ENCODE data around the gene SMURF1.
"Not testable (repeated sequence)": the region's sequence is repeated elsewhere in the genome, so short reads cannot be mapped to it uniquely, and the experiment has no call there.

Gene SMURF1

GRCh38 chr7:99102809-99103690 lies 40.9 kb downstream of the SMURF1 start:
- H3K27me3 ChIP-seq (ENCODE audit: control insufficient read depth in 3 of 3, insufficient read depth in 3 of 3, low read depth in 1 of 3, low read length in 3 of 3), result no peaks in the 10 kb centered on the region
- no peak overlapping the region for H3K4ac ChIP-seq (ENCODE audit: low read length)
- no peak overlapping the region for H2BK15ac ChIP-seq (ENCODE audit: low read length)
- no peak overlapping the region for H2AFZ ChIP-seq (ENCODE audit: low read length)
- no peak overlapping the region for H2BK12ac ChIP-seq (ENCODE audit: low read length)
- H3K79me1 ChIP-seq (ENCODE audit: low read depth, low read length), result peaks cover 5% of the 10 kb centered on the region
- peaks cover 0 to 16% of the 10 kb centered on the region in 2 donors for H3K9me3 ChIP-seq (replicated peaks in 1 of 2; ENCODE audit: control insufficient read depth in 2 of 2, insufficient read depth in 1 of 2, low read depth in 1 of 2, low read length in 2 of 2)
- H3K18ac ChIP-seq (ENCODE audit: low read length), result no peak overlapping the region
- H2AK5ac ChIP-seq (ENCODE audit: low read depth, low read length), result no peak overlapping the region
- no peak overlapping the region for H3K4me2 ChIP-seq (ENCODE audit: insufficient read depth, low read length, poor library complexity, severe bottlenecking)
- WGBS, 2 donors (ENCODE audit: extremely low coverage in 2 of 2, insufficient read length in 2 of 2, insufficient replicate concordance in 1 of 2), result no CpG with 5 or more reads among the region's 11 CpGs
- peaks cover 9 to 12% of the 10 kb centered on the region in 2 donors for H3K4me1 ChIP-seq (ENCODE audit: control insufficient read depth in 2 of 2, insufficient read depth in 1 of 2, low read depth in 1 of 2, low read length in 2 of 2)
- H2BK120ac ChIP-seq (ENCODE audit: low read depth, low read length), result no peak overlapping the region
- no peak overlapping the region for H3K27ac ChIP-seq (replicated peaks; ENCODE audit: low read length)
- H3K9ac ChIP-seq (ENCODE audit: low read depth, low read length, poor library complexity), result no peak overlapping the region
- no peak overlapping the region for H2BK5ac ChIP-seq (ENCODE audit: low read length)
- no peak overlapping the region for H4K91ac ChIP-seq (ENCODE audit: low read depth, low read length, poor library complexity)
- H3K14ac ChIP-seq (ENCODE audit: low read length), result no peak overlapping the region
- H3K23ac ChIP-seq (ENCODE audit: low read depth, low read length, poor library complexity), result no peak overlapping the region
- DNase-seq (ENCODE audit: low spot score), result no peak
- H3K36me3 ChIP-seq (replicated peaks in 1 of 2; ENCODE audit: control insufficient read depth in 2 of 2, insufficient read depth in 2 of 2, low read length in 2 of 2), result no peaks in the 10 kb centered on the region
- H4K8ac ChIP-seq (ENCODE audit: low read depth, low read length), result no peak overlapping the region
- H3K4me3 ChIP-seq (ENCODE audit: low read length in 2 of 2), result no peak overlapping the region

- no peak overlapping the region for H4K91ac ChIP-seq (ENCODE audit: low read depth, low read length, poor library complexity)
- no peak for DNase-seq (ENCODE audit: low spot score)
- no peak overlapping the region for H2BK5ac ChIP-seq (ENCODE audit: low read length)
- H3K23ac ChIP-seq (ENCODE audit: low read depth, low read length, poor library complexity), result no peak overlapping the region
- no peak overlapping the region for H4K8ac ChIP-seq (ENCODE audit: low read depth, low read length)
- peaks cover 5 to 7% of the 10 kb centered on the region in 2 donors for H3K4me1 ChIP-seq (ENCODE audit: control insufficient read depth in 2 of 2, insufficient read depth in 1 of 2, low read depth in 1 of 2, low read length in 2 of 2)
- H3K9me3 ChIP-seq (replicated peaks in 1 of 2; ENCODE audit: control insufficient read depth in 2 of 2, insufficient read depth in 1 of 2, low read depth in 1 of 2, low read length in 2 of 2), result peaks cover 0 to 23% of the 10 kb centered on the region in 2 donors
- no peak overlapping the region for H3K4ac ChIP-seq (ENCODE audit: low read length)
- no peak overlapping the region for H3K27ac ChIP-seq (replicated peaks; ENCODE audit: low read length)
- no peak overlapping the region for H2AFZ ChIP-seq (ENCODE audit: low read length)
- no peak overlapping the region for H3K18ac ChIP-seq (ENCODE audit: low read length)
- WGBS, 2 donors (ENCODE audit: extremely low coverage in 2 of 2, insufficient read length in 2 of 2, insufficient replicate concordance in 1 of 2), result no CpG with 5 or more reads among the region's 1 CpG
- H3K36me3 ChIP-seq (replicated peaks in 1 of 2; ENCODE audit: control insufficient read depth in 2 of 2, insufficient read depth in 2 of 2, low read length in 2 of 2), result no peaks in the 10 kb centered on the region
- H2AK5ac ChIP-seq (ENCODE audit: low read depth, low read length), result no peak overlapping the region
- H3K79me1 ChIP-seq (ENCODE audit: low read depth, low read length), result peaks cover 5% of the 10 kb centered on the region
- H2BK12ac ChIP-seq (ENCODE audit: low read length), result no peak overlapping the region
- no peaks in the 10 kb centered on the region for H3K27me3 ChIP-seq (ENCODE audit: control insufficient read depth in 3 of 3, insufficient read depth in 3 of 3, low read depth in 1 of 3, low read length in 3 of 3)
- no peak overlapping the region for H2BK120ac ChIP-seq (ENCODE audit: low read depth, low read length)
- H3K14ac ChIP-seq (ENCODE audit: low read length), result no peak overlapping the region
- H3K9ac ChIP-seq (ENCODE audit: low read depth, low read length, poor library complexity), result no peak overlapping the region
- H2BK15ac ChIP-seq (ENCODE audit: low read length), result no peak overlapping the region
- no peak overlapping the region for H3K4me2 ChIP-seq (ENCODE audit: insufficient read depth, low read length, poor library complexity, severe bottlenecking)
- H3K4me3 ChIP-seq (ENCODE audit: low read length in 2 of 2), result no peak overlapping the region
Observed at GRCh38 chr7:99102361-99102760, 41.5 kb downstream of the SMURF1 start.

DNA sequence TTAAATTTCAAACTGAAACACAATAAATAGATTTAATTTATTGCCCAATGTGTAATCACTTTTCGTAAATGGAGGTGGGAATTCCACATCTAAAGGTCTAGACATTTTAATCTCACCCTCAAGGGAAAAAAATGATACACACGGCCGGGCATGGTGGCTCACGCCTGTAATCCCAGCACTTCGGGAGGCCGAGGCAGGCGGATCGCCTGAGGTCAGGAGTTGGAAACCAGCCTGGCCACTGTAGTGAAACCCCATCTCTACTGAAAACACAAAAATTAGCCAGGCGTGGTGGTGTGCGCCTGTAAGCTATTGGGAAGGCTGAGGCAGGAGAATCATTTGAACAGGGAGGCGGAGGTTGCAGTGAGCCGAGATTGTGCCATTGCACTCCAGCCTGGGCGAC lies 42.4 kb downstream of the SMURF1 start:
- not testable (repeated sequence) for H2BK5ac ChIP-seq (ENCODE audit: low read length); H3K14ac ChIP-seq (ENCODE audit: low read length); H3K4me1 ChIP-seq (ENCODE audit: control insufficient read depth in 2 of 2, insufficient read depth in 1 of 2, low read depth in 1 of 2, low read length in 2 of 2); H3K4me2 ChIP-seq (ENCODE audit: insufficient read depth, low read length, poor library complexity, severe bottlenecking); H3K4ac ChIP-seq (ENCODE audit: low read length); H3K27ac ChIP-seq (replicated peaks; ENCODE audit: low read length); H4K91ac ChIP-seq (ENCODE audit: low read depth, low read length, poor library complexity); H2BK15ac ChIP-seq (ENCODE audit: low read length); H3K36me3 ChIP-seq (replicated peaks in 1 of 2; ENCODE audit: control insufficient read depth in 2 of 2, insufficient read depth in 2 of 2, low read length in 2 of 2); H3K79me1 ChIP-seq (ENCODE audit: low read depth, low read length); H3K9ac ChIP-seq (ENCODE audit: low read depth, low read length, poor library complexity); H2AFZ ChIP-seq (ENCODE audit: low read length); H3K23ac ChIP-seq (ENCODE audit: low read depth, low read length, poor library complexity); H2AK5ac ChIP-seq (ENCODE audit: low read depth, low read length); DNase-seq (ENCODE audit: low spot score); H3K27me3 ChIP-seq (ENCODE audit: control insufficient read depth in 3 of 3, insufficient read depth in 3 of 3, low read depth in 1 of 3, low read length in 3 of 3); H4K8ac ChIP-seq (ENCODE audit: low read depth, low read length); H3K18ac ChIP-seq (ENCODE audit: low read length); H2BK12ac ChIP-seq (ENCODE audit: low read length); H3K4me3 ChIP-seq (ENCODE audit: low read length in 2 of 2); H2BK120ac ChIP-seq (ENCODE audit: low read depth, low read length)
- H3K9me3 ChIP-seq (replicated peaks in 1 of 2; ENCODE audit: control insufficient read depth in 2 of 2, insufficient read depth in 1 of 2, low read depth in 1 of 2, low read length in 2 of 2), result peaks cover 0 to 27% of the 10 kb centered on the region in 2 donors
- no CpG with 5 or more reads among the region's 13 CpGs for WGBS, 2 donors (ENCODE audit: extremely low coverage in 2 of 2, insufficient read length in 2 of 2, insufficient replicate concordance in 1 of 2)

GRCh38 chr7:99099499-99100077 lies 44.3 kb downstream of the SMURF1 start:
- Histone ChIP-seq H3K27ac (replicated peaks; ENCODE audit: low read length) (no peak overlapping the region), H4K91ac (ENCODE audit: low read depth, low read length, poor library complexity) (no peak overlapping the region)
- DNase-seq (ENCODE audit: low spot score), result no peak

More at GRCh38 chr7:99099499-99100077, 44.3 kb downstream of the SMURF1 start:
- Histone ChIP-seq H3K9ac (ENCODE audit: low read depth, low read length, poor library complexity) (no peak overlapping the region), H3K9me3 (replicated peaks in 1 of 2; ENCODE audit: control insufficient read depth in 2 of 2, insufficient read depth in 1 of 2, low read depth in 1 of 2, low read length in 2 of 2) (peaks cover 0 to 27% of the 10 kb centered on the region in 2 donors), H3K36me3 (replicated peaks in 1 of 2; ENCODE audit: control insufficient read depth in 2 of 2, insufficient read depth in 2 of 2, low read length in 2 of 2) (no peaks in the 10 kb centered on the region), H3K14ac (ENCODE audit: low read length) (no peak overlapping the region), H3K79me1 (ENCODE audit: low read depth, low read length) (peaks cover 5% of the 10 kb centered on the region), H2BK5ac (ENCODE audit: low read length) (no peak overlapping the region), H3K4me3 (ENCODE audit: low read length in 2 of 2) (no peak overlapping the region), H2AFZ (ENCODE audit: low read length) (no peak overlapping the region), H2BK12ac (ENCODE audit: low read length) (no peak overlapping the region), H3K4me1 (ENCODE audit: control insufficient read depth in 2 of 2, insufficient read depth in 1 of 2, low read depth in 1 of 2, low read length in 2 of 2) (peaks cover 0 to 5% of the 10 kb centered on the region in 2 donors), H2BK15ac (ENCODE audit: low read length) (no peak overlapping the region), H3K4me2 (ENCODE audit: insufficient read depth, low read length, poor library complexity, severe bottlenecking) (no peak overlapping the region), H3K27me3 (ENCODE audit: control insufficient read depth in 3 of 3, insufficient read depth in 3 of 3, low read depth in 1 of 3, low read length in 3 of 3) (no peaks in the 10 kb centered on the region), H4K8ac (ENCODE audit: low read depth, low read length) (no peak overlapping the region), H3K23ac (ENCODE audit: low read depth, low read length, poor library complexity) (no peak overlapping the region), H3K4ac (ENCODE audit: low read length) (no peak overlapping the region), H2AK5ac (ENCODE audit: low read depth, low read length) (no peak overlapping the region), H3K18ac (ENCODE audit: low read length) (no peak overlapping the region), H2BK120ac (ENCODE audit: low read depth, low read length) (no peak overlapping the region)
- no CpG with 5 or more reads among the region's 6 CpGs for WGBS, 2 donors (ENCODE audit: extremely low coverage in 2 of 2, insufficient read length in 2 of 2, insufficient replicate concordance in 1 of 2)
